ENCODE data around the gene MRPS22.

DNA sequence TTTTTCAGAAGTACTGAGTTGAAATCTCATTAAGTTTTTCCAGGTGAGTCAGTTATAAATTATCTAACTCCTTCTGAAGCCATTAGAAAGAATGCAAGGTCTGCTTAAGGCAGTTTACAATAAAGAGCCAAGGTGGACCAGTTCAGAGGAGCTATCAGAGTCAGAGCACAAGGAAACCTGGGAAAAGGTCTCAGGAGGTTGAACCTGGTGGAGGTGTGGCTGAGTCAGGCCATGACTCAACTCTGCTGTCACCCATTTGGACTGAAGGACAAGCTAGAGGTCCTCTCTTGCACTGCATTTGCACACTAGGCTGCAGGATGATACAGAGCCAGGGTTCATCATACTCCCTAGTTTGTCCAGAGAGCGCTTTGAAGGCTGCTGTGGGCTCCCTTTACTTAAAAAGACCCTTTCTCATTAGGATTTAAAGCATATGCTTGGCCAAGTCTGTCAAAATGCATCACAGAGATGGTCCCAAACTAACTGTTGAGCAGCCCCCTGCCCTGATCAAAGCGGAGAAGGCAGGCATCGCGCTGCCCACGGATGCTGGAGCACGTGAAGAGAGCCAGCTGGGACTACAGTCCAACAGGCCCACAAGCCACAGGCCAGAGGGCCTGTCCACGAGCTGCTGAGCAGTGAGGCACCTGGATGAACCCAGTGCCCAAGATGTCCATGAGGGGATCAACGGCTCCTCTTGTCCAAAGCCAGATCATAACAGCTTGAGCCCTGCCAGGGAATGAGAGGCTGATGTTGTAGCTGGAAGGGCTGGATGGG lies 26.0 kb upstream of the MRPS22 start:
- TF ChIP-seq ZNF124 (CRISPR knock-in tag; IDR thresholded peaks at IDR 0.05) = no peak
- TF ChIP-seq CTCF (CRISPR knock-in tag; IDR thresholded peaks at IDR 0.05) = no peak
- no peak for TF ChIP-seq PAX8 (CRISPR knock-in tag; IDR thresholded peaks at IDR 0.05; ENCODE audit: borderline replicate concordance)

All from HepG2 (cell line).